Sigmoid colon (tissue), 3 donors: ENCODE data around the gene TSNAXIP1.

Experiments used
- POLR2A ChIP-seq, 2 donors: fragments of 450-650 bp; IDR thresholded peaks; one replicate each; pipeline ENCODE4 v1.6.1; 2016; ENCODE audit warnings: antibody characterized with exemption in 2 of 2, mild to moderate bottlenecking in 2 of 2, moderate library complexity in 2 of 2
- TF ChIP-seq, protein P1 (sequence below), 4 experiments: fragments of 450-650 bp in 3 of 4; fragments of 200-600 bp in 1 of 4; IDR thresholded peaks; one replicate each; pipeline ENCODE4 v1.5.1; 2016 to 2019; ENCODE audit warnings: antibody characterized with exemption in 4 of 4, mild to moderate bottlenecking in 3 of 4, moderate library complexity in 2 of 4

DNA sequence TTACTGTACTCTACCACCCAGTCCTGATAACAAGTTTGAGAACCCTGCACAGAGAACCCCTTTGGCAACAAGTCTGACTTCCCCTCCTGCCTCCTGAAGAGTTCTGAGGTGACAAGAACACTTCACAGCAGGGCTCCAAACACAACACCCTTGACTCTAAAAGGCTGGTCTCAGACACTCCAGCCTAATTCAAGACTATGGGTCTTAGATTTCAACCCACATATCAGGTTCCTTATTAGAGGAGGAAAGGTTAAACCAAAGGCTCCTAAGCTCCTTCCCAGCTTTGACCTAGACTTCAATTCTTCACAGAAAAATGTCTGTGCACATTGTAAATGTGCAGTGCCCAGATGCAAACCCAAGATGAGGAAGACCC, 23.4 kb upstream of the TSNAXIP1 start:
- TF ChIP-seq, protein P1, sequence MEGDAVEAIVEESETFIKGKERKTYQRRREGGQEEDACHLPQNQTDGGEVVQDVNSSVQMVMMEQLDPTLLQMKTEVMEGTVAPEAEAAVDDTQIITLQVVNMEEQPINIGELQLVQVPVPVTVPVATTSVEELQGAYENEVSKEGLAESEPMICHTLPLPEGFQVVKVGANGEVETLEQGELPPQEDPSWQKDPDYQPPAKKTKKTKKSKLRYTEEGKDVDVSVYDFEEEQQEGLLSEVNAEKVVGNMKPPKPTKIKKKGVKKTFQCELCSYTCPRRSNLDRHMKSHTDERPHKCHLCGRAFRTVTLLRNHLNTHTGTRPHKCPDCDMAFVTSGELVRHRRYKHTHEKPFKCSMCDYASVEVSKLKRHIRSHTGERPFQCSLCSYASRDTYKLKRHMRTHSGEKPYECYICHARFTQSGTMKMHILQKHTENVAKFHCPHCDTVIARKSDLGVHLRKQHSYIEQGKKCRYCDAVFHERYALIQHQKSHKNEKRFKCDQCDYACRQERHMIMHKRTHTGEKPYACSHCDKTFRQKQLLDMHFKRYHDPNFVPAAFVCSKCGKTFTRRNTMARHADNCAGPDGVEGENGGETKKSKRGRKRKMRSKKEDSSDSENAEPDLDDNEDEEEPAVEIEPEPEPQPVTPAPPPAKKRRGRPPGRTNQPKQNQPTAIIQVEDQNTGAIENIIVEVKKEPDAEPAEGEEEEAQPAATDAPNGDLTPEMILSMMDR (IDR thresholded peaks at IDR 0.05): no peak
- no peak for TF ChIP-seq POLR2A (IDR thresholded peaks at IDR 0.05)
